GM19043 (cell line): ENCODE measurements around the gene LMBRD2.

ENCODE experiments used
- ATAC-seq: cut with Tn5 transposase; IDR thresholded peaks from one replicate; pipeline ENCODE4 v1.9.1; 2021; ENCODE audit warnings: low read depth; ENCODE audit not compliant: unreplicated experiment

LMBRD2 gene

GRCh38 chr5:36055984-36056383, 95.7 kb downstream of the LMBRD2 start:
- ATAC-seq = no peak

- no peak for ATAC-seq
Observed at GRCh38 chr5:36054647-36055046, 97.0 kb downstream of the LMBRD2 start.

- ATAC-seq = no peak
Observed at GRCh38 chr5:36052538-36052937, 99.1 kb downstream of the LMBRD2 start.

GRCh38 chr5:36049949-36050348, 101.7 kb downstream of the LMBRD2 start:
- ATAC-seq = no peak
